Ramos (cell line): ENCODE measurements around the gene ZDHHC3.
"Not testable (repeated sequence)": the region's sequence is repeated elsewhere in the genome, so short reads cannot be mapped to it uniquely, and the experiment has no call there.

Source experiments
- in situ Hi-C: fragments of 300-500 bp; cut with MboI; formaldehyde crosslinking; loops from one replicate; pipeline ENCODE4 v1.14.3; 2022; ENCODE audit warnings: low sequenced_read_pairs; ENCODE audit not compliant: unreplicated experiment

The ZDHHC3 gene

DNA sequence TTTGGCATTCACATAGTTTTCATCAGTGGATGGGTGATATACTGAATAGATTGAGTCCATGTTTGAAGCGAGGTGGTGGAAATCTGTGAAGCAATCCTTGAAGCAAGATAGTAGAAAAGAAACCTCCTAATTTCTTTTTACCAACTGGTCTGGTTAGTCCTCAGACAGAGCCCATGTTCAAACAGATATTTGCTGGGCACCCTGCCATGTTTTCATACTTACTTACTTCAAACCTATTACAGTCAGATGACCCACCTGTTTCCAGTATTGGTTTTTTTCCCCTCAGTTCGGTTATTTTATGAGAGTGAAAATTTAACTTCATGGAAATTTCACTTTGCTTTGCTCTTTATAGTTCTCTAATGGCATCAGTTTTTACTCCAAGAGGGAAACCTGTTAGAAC lies 23.8 kb upstream of the ZDHHC3 start:
- in situ Hi-C loops: no loop called here

DNA sequence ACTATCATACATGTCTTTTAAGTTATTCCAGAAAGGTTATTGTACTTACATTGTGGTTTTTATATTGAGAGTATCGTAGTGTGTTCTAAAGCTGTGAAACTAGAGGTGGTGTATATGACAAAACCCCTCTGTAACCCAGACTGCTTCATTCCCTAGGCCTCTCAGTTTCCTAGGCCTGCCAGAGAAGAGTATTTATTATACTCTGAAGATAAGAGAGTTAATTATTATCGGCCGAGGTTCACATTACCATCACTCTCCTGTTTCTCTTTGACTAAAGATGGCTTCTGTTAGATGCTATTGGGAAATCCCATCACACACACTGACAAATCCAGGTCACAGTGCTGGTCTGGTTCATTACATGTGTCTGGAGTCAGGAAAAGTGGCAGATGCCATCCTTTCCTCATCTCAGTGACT lies 20.6 kb upstream of the ZDHHC3 start:
- in situ Hi-C loops: no loop called here

GRCh38 chr3:44995142-44995770 lies 19.3 kb upstream of the ZDHHC3 start:
- in situ Hi-C loops: no loop called here

DNA sequence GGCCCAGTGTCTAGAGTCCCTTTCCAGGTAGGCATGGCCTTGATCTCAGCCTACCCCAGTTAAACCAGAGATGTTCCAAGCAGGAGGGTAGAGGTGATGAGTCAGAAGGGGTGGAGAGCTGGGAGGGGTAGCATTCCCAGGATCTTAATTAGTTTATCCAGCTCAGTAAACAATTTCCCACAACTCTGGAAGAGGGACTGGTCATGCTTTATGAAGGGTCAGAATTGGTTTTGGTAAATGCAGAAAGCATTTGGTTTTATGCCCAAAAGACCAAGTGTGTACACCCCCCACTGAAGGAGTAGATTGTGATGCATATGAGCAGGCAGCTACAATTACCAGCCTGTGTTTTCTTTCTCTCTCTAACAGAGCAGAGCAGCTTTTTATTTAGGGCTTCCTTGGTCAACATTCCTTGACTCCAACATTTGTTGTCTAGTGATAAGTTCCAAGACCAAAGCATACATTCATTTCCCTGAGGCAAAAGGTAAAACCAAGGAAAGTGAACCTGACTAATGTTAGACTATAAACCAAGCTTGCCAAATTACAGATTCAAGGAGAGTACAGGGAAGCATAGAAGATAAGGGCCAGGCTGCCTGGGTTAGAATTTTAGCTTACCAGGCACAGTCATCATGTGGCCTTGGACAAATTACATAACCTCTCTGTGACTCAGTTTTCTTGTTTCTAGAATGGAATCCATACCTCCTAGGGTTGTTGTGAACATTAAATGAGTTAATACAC lies 17.7 kb upstream of the ZDHHC3 start:
- in situ Hi-C loops: no loop called here

GRCh38 chr3:44992555-44993470 lies 16.8 kb upstream of the ZDHHC3 start:
- in situ Hi-C loops: no loop called here

GRCh38 chr3:44991326-44991725 lies 15.4 kb upstream of the ZDHHC3 start:
- in situ Hi-C loops: no loop called here

- in situ Hi-C loops: no loop called here
Measured at GRCh38 chr3:44989636-44990373, 13.8 kb upstream of the ZDHHC3 start.

DNA sequence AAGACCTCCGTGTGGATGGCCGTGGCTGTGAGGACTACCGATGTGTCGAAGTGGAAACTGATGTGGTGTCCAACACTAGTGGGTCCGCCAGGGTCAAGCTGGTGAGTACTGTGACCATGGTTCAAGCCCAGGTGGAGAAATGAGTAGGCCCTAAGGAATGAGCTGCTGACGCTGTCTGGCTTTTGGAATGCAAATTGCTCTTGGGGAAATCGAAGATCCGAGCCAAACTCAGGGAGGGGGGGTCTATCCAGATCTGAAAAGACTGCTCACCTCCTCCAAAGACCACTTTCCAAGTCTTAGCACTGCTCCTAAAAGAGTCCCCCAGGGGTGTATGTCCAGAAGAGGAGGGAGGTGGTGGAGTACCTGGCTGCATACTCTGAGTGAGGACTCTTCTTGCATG lies 13.2 kb upstream of the ZDHHC3 start:
- in situ Hi-C loops: no loop called here

GRCh38 chr3:44988073-44988472 lies 12.1 kb upstream of the ZDHHC3 start:
- in situ Hi-C loops: no loop called here

DNA sequence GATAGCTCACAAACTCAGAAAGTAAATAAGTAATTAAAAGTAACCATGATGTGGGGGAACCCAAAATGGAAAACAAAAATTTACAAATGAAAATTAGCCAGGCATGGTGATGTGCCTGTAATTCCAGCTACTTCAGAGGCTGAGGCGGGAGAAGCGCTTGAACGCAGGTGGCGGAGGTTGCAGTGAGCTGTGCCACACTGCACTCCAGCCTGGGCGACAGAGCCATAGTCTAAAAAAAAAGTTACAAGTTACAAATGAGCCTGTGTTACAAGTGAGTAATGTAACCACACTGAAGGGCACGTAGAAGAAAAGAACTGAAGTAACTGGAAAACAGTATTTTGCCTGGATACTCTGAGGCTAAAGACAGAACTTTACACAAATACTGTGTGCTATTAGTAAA lies 11.4 kb upstream of the ZDHHC3 start:
- in situ Hi-C loops: no loop called here

GRCh38 chr3:44986330-44986729 lies 10.4 kb upstream of the ZDHHC3 start:
- in situ Hi-C loops: not testable (repeated sequence)

DNA sequence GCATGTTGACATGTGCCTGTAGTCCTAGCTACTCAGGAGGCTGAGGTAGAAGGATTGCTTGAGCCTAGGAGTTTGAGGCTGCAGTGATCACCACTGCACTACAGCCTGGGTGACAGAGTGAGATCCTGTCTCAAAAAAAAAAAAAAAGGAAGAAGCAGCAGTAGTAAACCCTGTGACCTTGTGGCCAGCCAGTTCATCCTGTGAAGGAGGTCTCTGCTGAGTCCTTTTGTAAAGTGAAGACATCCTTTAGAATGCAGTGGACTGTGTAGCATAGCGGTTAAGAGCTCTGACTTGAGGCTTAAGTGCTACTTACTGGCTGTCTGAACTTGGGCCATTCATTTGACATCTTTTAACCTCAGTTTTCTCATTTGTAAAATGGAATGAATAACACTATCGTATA lies 8.4 kb upstream of the ZDHHC3 start:
- in situ Hi-C loops: no loop called here

- in situ Hi-C loops: no loop called here
Measured at GRCh38 chr3:44983484-44983941, 7.5 kb upstream of the ZDHHC3 start.

DNA sequence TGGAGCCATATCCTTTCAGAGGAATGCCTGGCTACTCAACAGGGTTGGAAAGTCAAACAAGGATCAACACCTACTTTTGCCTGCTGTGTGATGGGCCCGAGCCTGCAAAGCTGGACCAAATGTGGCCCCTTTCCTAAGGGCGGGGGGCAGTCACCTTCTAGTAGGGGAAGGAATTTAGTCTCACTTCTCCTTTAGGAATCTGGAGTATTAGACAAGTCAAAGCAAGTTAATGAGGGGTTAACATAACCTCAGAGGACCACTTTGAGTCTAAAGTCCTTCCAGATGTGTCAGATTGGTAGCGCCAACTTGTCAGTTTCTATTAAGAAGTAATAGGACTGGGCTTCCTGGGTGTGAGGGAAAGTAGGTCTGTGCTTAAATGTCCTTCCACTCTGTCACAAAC lies 6.8 kb upstream of the ZDHHC3 start:
- in situ Hi-C loops: no loop called here

GRCh38 chr3:44981751-44982150 lies 5.8 kb upstream of the ZDHHC3 start:
- in situ Hi-C loops: no loop called here

GRCh38 chr3:44981220-44981619 lies 5.2 kb upstream of the ZDHHC3 start:
- in situ Hi-C loops: no loop called here

DNA sequence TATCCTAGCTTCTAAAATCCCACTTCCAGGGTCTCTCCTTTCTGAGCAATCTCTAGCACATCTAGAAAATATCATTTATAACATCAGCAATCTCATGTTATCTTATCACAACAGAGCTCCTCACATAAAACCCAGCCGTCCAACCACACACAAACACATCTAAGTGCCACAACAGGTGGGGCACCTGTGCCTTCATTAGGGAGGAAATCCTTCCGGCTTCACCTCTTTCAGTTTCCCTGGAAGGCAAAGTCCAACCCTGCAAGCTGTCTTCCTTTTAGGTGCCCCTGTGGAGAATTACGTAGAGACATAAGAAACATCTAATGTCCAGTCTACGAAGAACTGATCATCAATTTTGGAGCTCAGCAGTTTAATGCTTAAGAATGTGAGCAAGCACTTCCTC lies 1.6 kb downstream of the ZDHHC3 start:
- in situ Hi-C loops: no loop called here

DNA sequence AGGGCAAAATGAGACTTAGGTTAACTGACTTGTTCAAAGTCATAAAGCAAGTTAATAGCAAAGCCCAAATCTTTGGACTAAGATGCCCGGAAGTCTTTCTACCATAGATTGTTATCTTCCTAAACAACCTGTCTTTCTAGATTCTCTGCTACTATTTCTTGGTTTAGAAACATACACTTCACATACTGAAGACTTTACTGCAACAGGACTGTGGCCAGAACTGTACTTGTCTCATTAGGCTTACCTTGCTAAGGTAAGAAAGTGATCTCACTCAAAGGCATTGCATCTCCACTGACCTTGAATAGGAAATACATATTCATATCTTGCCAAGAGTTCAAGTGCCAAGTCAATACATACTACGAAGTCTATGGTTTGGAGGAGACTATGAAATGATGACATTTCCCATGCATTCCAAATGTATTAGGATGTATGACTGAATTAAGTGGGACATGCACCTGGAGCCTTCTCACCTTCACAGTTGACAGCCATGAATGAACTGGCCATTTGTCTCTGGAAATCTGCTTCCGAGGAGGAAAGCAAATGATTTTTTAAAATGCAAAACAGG lies 5.0 kb downstream of the ZDHHC3 start:
- in situ Hi-C loops: no loop called here

GRCh38 chr3:44969828-44970179 lies 6.2 kb downstream of the ZDHHC3 start:
- in situ Hi-C loops: no loop called here

DNA sequence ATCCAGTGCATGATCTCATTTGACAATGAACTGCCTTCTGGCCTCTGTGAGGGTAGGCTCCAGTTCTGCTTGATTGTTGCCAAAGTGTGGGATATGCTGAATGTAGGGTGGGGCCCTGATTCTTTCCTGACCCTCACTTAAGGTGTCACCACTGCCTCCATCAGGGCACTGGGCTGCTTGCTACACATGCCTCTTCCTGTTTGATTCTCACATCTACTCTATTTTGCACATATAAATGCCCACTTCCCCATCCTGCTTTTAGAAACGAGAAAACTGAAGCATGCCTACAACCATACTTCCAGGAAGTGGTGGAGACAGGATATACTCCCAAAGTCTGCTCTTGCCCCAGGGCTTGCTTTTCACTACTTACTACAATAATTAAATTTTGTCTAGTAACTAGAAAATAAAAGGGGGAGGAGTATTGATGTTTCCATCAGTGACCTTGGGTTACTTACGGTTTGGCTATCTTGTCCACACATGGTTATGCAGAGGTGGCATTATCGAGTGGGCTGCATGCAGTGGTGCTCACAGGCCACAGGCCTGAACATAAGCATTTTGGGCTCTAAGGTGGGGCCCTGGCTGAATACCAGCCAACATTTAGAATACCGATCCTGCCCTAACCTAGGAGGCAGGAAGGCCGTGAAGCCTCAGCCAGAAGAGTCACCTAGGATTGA lies 6.7 kb downstream of the ZDHHC3 start:
- in situ Hi-C loops: no loop called here
